H1 (cell line): Measurements from ENCODE around the gene MTARC2. TPM values are rescaled to one million over a fixed set of nuclear protein-coding genes. Genes with fewer than 3 reads are reported as not detected.

Source experiments
- CTCF ChIA-PET: fragments of 300-600 bp; sonication (Branson Sonifier 250); formaldehyde crosslinking; loops from one replicate; lab custom pipeline; 2021; ENCODE audit not compliant: partially characterized antibody; lab: Charles Lee
- POLR2A ChIA-PET: fragments of 300-600 bp; sonication (Branson Sonifier 250); formaldehyde crosslinking; loops from one replicate; lab custom pipeline; 2021; ENCODE audit warnings: inconsistent platforms; ENCODE audit not compliant: partially characterized antibody; lab: Charles Lee
- DNase-seq, 2 experiments: peaks; one replicate each; pipeline versions ENCODE4 v3.0.0 to v3.0.0-alpha.2; 2010 to 2022; ENCODE audit warnings: low spot score in 2 of 2, low read depth in 1 of 2, mixed read lengths in 1 of 2
- FAIRE-seq: peaks from 2 replicates; lab custom pipeline; 2011; peaks lifted over from hg19 to GRCh38; lab: Jason Lieb, UNC
- H2AFZ ChIP-seq: 2 replicates; pipeline ENCODE4 v1.8.1; 2012; ENCODE audit warnings: low read length, inconsistent platforms
- H2AK5ac ChIP-seq: 2 replicates; pipeline ENCODE4 v1.6.1; 2013; ENCODE audit warnings: low read depth, low read length
- H2BK120ac ChIP-seq: replicated peaks from 2 replicates; pipeline ENCODE3; 2013; ENCODE audit warnings: low read depth, low read length, inconsistent platforms
- H2BK12ac ChIP-seq: 2 replicates; pipeline ENCODE4 v1.6.1; 2013; ENCODE audit warnings: low read depth, low read length
- H2BK15ac ChIP-seq: 2 replicates; pipeline ENCODE4 v1.6.1; 2013; ENCODE audit warnings: low read length
- H2BK20ac ChIP-seq: 2 replicates; pipeline ENCODE4 v1.6.1; 2013; ENCODE audit warnings: low read length
- H2BK5ac ChIP-seq: 2 replicates; pipeline ENCODE4 v1.6.1; 2013; ENCODE audit warnings: low read depth, low read length
- H3K14ac ChIP-seq: 2 replicates; pipeline ENCODE4 v1.6.1; 2013; ENCODE audit warnings: inconsistent platforms; ENCODE audit not compliant: insufficient read length
- H3K18ac ChIP-seq: 2 replicates; pipeline ENCODE4 v1.6.1; 2013; ENCODE audit warnings: low read length; ENCODE audit errors: extremely low read depth
- H3K23ac ChIP-seq: 2 replicates; pipeline ENCODE4 v1.6.1; 2013; ENCODE audit warnings: inconsistent platforms; ENCODE audit not compliant: insufficient read length
- H3K23me2 ChIP-seq: 2 replicates; pipeline ENCODE4 v1.6.1; 2013; ENCODE audit warnings: low read depth, low read length
- H3K27ac ChIP-seq: 2 replicates; pipeline ENCODE4 v1.6.1; 2011; ENCODE audit warnings: low read depth, low read length, inconsistent platforms
- H3K27me3 ChIP-seq, 4 experiments: replicated peaks in 1 of 4; 1 replicate in 1 of 4; 2 replicates in 3 of 4; pipeline versions ENCODE4 v1.6.1 to v1.8.1; 2011 to 2013; ENCODE audit warnings: low read length in 3 of 4, mild to moderate bottlenecking in 3 of 4, inconsistent platforms in 2 of 4, mixed read lengths in 2 of 4, moderate library complexity in 1 of 4; ENCODE audit not compliant: control insufficient read depth in 3 of 4, insufficient read depth in 3 of 4; ENCODE audit errors: extremely low read depth in 1 of 4
- H3K36me3 ChIP-seq, 4 experiments: 2 replicates each; pipeline versions ENCODE4 v1.6.1 to v1.8.1; 2011 to 2013; ENCODE audit warnings: mild to moderate bottlenecking in 4 of 4, low read length in 3 of 4, moderate library complexity in 2 of 4, control low read depth in 1 of 4, inconsistent platforms in 1 of 4; ENCODE audit not compliant: insufficient read depth in 4 of 4, control insufficient read depth in 2 of 4
- H3K4ac ChIP-seq: replicated peaks from 2 replicates; pipeline ENCODE3; 2013; ENCODE audit warnings: low read length, low read depth, mixed read lengths, inconsistent platforms; ENCODE audit not compliant: insufficient read length
- H3K4me1 ChIP-seq, 4 experiments: replicated peaks in 1 of 4; 1 replicate in 1 of 4; 2 replicates in 3 of 4; pipeline versions ENCODE4 v1.6.1 to v1.8.1; 2011 to 2013; ENCODE audit warnings: low read length in 3 of 4, inconsistent platforms in 2 of 4, mixed read lengths in 1 of 4; ENCODE audit not compliant: insufficient read depth in 4 of 4, control insufficient read depth in 3 of 4
- H3K4me2 ChIP-seq, 2 experiments: 2 replicates each; pipeline versions ENCODE4 v1.6.1 to v1.8.1; 2011 to 2013; ENCODE audit warnings: low read depth in 2 of 2, low read length in 2 of 2, control low read depth in 1 of 2, inconsistent platforms in 1 of 2, mild to moderate bottlenecking in 1 of 2; ENCODE audit not compliant: insufficient read depth in 1 of 2
- H3K4me3 ChIP-seq, 4 experiments: fragments of 200-600, 300-600 bp in 1 of 4; sonication (generic), shearing (Covaris generic), sonication (Bioruptor Twin) in 1 of 4; 2 replicates each; pipeline versions ENCODE4 v1.5.1 to v1.8.1; 2011 to 2016; ENCODE audit warnings: low read length in 4 of 4, low read depth in 3 of 4, control low read depth in 2 of 4, inconsistent platforms in 2 of 4, mild to moderate bottlenecking in 2 of 4, mixed read lengths in 1 of 4, moderate library complexity in 1 of 4; ENCODE audit not compliant: insufficient read depth in 2 of 4; ENCODE audit errors: extremely low read depth in 1 of 4
- H3K56ac ChIP-seq: replicated peaks from 2 replicates; pipeline ENCODE3; 2013; ENCODE audit warnings: low read depth, mild to moderate bottlenecking, mixed read lengths, low read length, inconsistent platforms; ENCODE audit not compliant: insufficient read length
- H3K79me1 ChIP-seq: 2 replicates; pipeline ENCODE4 v1.6.1; 2013; ENCODE audit warnings: low read depth, low read length, control low read depth
- H3K79me2 ChIP-seq, 2 experiments: 2 replicates each; pipeline versions ENCODE4 v1.6.1 to v1.8.1; 2012 to 2013; ENCODE audit warnings: low read length in 2 of 2, mild to moderate bottlenecking in 2 of 2, inconsistent platforms in 1 of 2; ENCODE audit not compliant: insufficient read depth in 2 of 2, control insufficient read depth in 1 of 2
- H3K9ac ChIP-seq, 4 experiments: replicated peaks in 1 of 4; 1 replicate in 1 of 4; 2 replicates in 3 of 4; pipeline versions ENCODE4 v1.6.1 to v1.8.1; 2011 to 2013; ENCODE audit warnings: low read depth in 3 of 4, low read length in 3 of 4, control low read depth in 2 of 4, mild to moderate bottlenecking in 2 of 4, moderate library complexity in 2 of 4, inconsistent platforms in 1 of 4; ENCODE audit errors: extremely low read depth in 1 of 4
- H3K9me3 ChIP-seq, 2 experiments: 2 replicates each; pipeline versions ENCODE4 v1.6.1 to v1.8.1; 2012 to 2013; ENCODE audit warnings: mild to moderate bottlenecking in 2 of 2, moderate library complexity in 2 of 2, control low read depth in 1 of 2, inconsistent platforms in 1 of 2, low read depth in 1 of 2, low read length in 1 of 2, mixed read lengths in 1 of 2; ENCODE audit not compliant: insufficient read depth in 2 of 2
- H4K20me1 ChIP-seq, 2 experiments: replicated peaks in 1 of 2; 2 replicates each; pipeline versions ENCODE3 to v1.8.1; 2011 to 2013; ENCODE audit warnings: inconsistent platforms in 2 of 2, low read length in 2 of 2, mild to moderate bottlenecking in 1 of 2; ENCODE audit not compliant: insufficient read depth in 2 of 2, control insufficient read depth in 1 of 2
- H4K5ac ChIP-seq: 2 replicates; pipeline ENCODE4 v1.6.1; 2013; ENCODE audit warnings: low read length, low read depth, mixed read lengths, inconsistent platforms; ENCODE audit not compliant: insufficient read length
- H4K8ac ChIP-seq: 2 replicates; pipeline ENCODE4 v1.8.0; 2013; ENCODE audit warnings: mild to moderate bottlenecking, moderate library complexity, low read length, inconsistent platforms; ENCODE audit not compliant: insufficient read depth; ENCODE audit errors: extremely low read depth
- H4K91ac ChIP-seq: replicated peaks from 2 replicates; pipeline ENCODE3; 2013; ENCODE audit warnings: low read length, mixed read lengths, inconsistent platforms; ENCODE audit not compliant: insufficient read length
- BCL11A ChIP-seq, 2 experiments: IDR thresholded peaks; one replicate each; pipeline ENCODE4 v1.6.1; 2011; ENCODE audit warnings: low read depth in 2 of 2, low read length in 2 of 2, mild to moderate bottlenecking in 2 of 2
- CTBP2 ChIP-seq: IDR thresholded peaks from 2 replicates; pipeline ENCODE4 v1.7.0; 2011; ENCODE audit warnings: borderline replicate concordance, mild to moderate bottlenecking, moderate library complexity, mixed read lengths, low read length; ENCODE audit not compliant: insufficient read depth, insufficient read length
- EZH2 ChIP-seq: fragments of 200-600 bp; sonication (generic); IDR thresholded peaks from 2 replicates; pipeline ENCODE4 v1.7.1; 2012; ENCODE audit warnings: low read depth, mild to moderate bottlenecking, moderate library complexity, low read length, inconsistent platforms; ENCODE audit not compliant: severe bottlenecking
- JUND ChIP-seq: IDR thresholded peaks from 2 replicates; pipeline ENCODE4 v1.6.1; 2011; ENCODE audit warnings: mild to moderate bottlenecking, improper control_type of control experiment, low read length
- SUZ12 ChIP-seq: fragments of 200-600 bp; sonication (generic); IDR thresholded peaks from 2 replicates; pipeline ENCODE4 v1.6.1; 2012; ENCODE audit warnings: mild to moderate bottlenecking, inconsistent platforms, low read length, moderate library complexity, mixed read lengths
- ZNF274 ChIP-seq: IDR thresholded peaks from 2 replicates; pipeline ENCODE4 v1.7.0; 2012; ENCODE audit warnings: low read length, borderline replicate concordance; ENCODE audit errors: extremely low read depth
- WGBS, 2 experiments: shearing (Covaris generic) in 1 of 2; methylation state at CpG; one replicate each; pipeline versions ENCODE4 v1.1.6 to v1.1.7; 2013 to 2015; ENCODE audit warnings: low lambda C conversion rate in 2 of 2, mixed read lengths in 2 of 2, inconsistent platforms in 1 of 2, low coverage in 1 of 2, missing lambda C conversion rate in 1 of 2; ENCODE audit not compliant: insufficient replicate concordance in 2 of 2, insufficient coverage in 1 of 2, insufficient read length in 1 of 2; ENCODE audit errors: extremely low coverage in 1 of 2, missing lambda C conversion rate in 1 of 2; 5-methylcytosine and 5-hydroxymethylcytosine counted together
- polyA plus RNA-seq, 7 experiments: library from polyadenylated mRNA; depleted of rRNA in 3 of 7; stranded (reverse) in 5 of 7; unstranded in 2 of 7; fragments of >200 nt in 5 of 7; fragments of 200-250 nt in 2 of 7; gene quantifications; 1 replicate in 5 of 7; 2 replicates in 1 of 7; 4 replicates in 1 of 7; pipeline versions ENCODE4 v1.2.1 to v1.2.3, GENCODE V29; 2011 to 2013; ENCODE audit warnings: missing spikeins in 2 of 7, mixed read lengths in 2 of 7
- total RNA-seq: library from RNA; stranded (reverse); fragmentation: NEBNext Ultra II Directional; extraction: Animal tissue kit (Norgen Biotek cat#: 25700); gene quantifications from 2 replicates; pipeline ENCODE4 v1.2.1, GENCODE V29; 2021

The MTARC2 gene
- total and polyA plus RNA-seq, 2 of the 8 experiments (the other 6 are each of a cell fraction or from before 2014, with no cell fraction given), result 7.2 to 7.9 TPM

DNA sequence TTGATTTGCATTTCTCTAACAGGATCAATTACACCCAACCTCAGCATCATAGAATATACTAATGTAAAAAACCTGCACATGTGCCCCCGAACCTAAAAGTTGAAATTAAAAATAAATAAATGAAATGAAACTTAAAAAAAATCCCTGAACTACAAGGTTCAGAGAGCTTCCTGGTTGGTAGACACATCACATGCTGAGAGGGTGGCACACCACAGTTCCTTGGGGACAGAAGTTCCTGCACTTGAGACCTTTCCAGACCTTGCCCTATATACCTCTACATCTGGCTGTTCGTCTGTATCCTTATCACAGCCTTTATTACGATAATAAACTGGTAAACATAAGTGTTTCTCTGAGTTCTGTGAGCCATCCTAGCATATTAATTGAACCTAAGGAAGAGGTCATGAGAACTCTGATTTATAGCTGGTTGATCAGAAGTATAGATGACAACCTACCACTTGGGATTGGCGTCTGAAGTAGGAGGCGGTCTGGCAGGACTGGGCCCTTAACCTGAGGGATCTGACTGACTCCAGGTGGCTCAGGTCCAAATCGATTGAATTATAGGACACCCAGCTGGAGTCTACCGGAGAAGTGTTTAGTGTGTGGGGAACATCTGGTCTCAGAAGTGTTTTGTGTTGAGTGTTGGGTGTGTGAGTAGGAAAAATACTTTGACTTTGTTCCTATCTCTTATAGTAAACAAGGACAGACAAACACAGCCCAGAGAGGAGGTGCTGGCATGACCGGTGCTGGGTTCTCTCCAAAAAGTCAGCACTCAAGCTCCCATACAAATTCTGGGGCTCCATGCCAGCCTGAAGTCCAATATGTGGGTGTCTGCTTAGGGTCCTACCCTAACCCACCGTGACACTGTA lies 39.0 kb upstream of the MTARC2 start:
- TF ChIP-seq CTBP2 (no peak), JUND (no peak), EZH2 (no peak), SUZ12 (no peak), BCL11A (IDR thresholded peaks at IDR 0.05; ENCODE audit: low read depth in 2 of 2, low read length in 2 of 2) (no peak), ZNF274 (no peak)
- TF ChIP-seq, all 59 proteins: peak for 0
- FAIRE-seq (no peak), DNase-seq (no peak)
- no peaks in the 10 kb centered on the region for H3K79me1 ChIP-seq
- H2AFZ ChIP-seq, result no peak overlapping the region
- no peak overlapping the region for H4K91ac ChIP-seq
- no peaks in the 10 kb centered on the region; a peak in 1 of 8 replicates for H3K36me3 ChIP-seq
- ChIA-PET POLR2A (interaction anchor here (1.1 kb wide), 1 partner anchor 78 kb away, joined by 3 read pairs; no protein-coding TSS in a partner anchor), CTCF (interaction anchor here (0.6 to 1.8 kb wide), 10 partner anchors 10 to 551 kb away, joined by 3 to 8 read pairs (median 3); no protein-coding TSS in a partner anchor)
- H3K4me3 ChIP-seq, result no peak overlapping the region
- no peak overlapping the region for H2BK120ac ChIP-seq
- no peaks in the 10 kb centered on the region for H3K79me2 ChIP-seq
- 78% methylated on average over 9 of the region's 9 CpGs; no CpG with 5 or more reads in 1 of the 2 experiments for WGBS, 2 experiments
- no peaks in the 10 kb centered on the region for H3K27me3 ChIP-seq
- H4K5ac ChIP-seq, result no peak overlapping the region
- H3K4me2 ChIP-seq, result no peak overlapping the region
- H3K23ac ChIP-seq, result no peak overlapping the region
- no peak overlapping the region for H3K27ac ChIP-seq
- no peak overlapping the region for H3K4ac ChIP-seq
- no peak overlapping the region for H2BK15ac ChIP-seq
- H2BK5ac ChIP-seq, result no peak overlapping the region
- no peak overlapping the region for H3K18ac ChIP-seq
- H2AK5ac ChIP-seq, result no peak overlapping the region
- H3K14ac ChIP-seq, result no peak overlapping the region
- H4K8ac ChIP-seq, result no peak overlapping the region
- no peaks in the 10 kb centered on the region for H3K23me2 ChIP-seq
- H3K4me1 ChIP-seq, result peaks cover 0 to 3% (median 1%) of the 10 kb centered on the region in 4 experiments; a peak in 2 of 7 replicates
- no peaks in the 10 kb centered on the region; a peak in 1 of 4 replicates for H3K9me3 ChIP-seq
- no peaks in the 10 kb centered on the region for H4K20me1 ChIP-seq
- H2BK20ac ChIP-seq, result no peak overlapping the region
- H2BK12ac ChIP-seq, result no peak overlapping the region
- H3K9ac ChIP-seq, result no peak overlapping the region
- no peak overlapping the region for H3K56ac ChIP-seq
